ENCODE results near the gene S100A3.
A peak's percentile ranks its signal among the peaks of the same experiment; 100 is the strongest.

Gene S100A3

DNA sequence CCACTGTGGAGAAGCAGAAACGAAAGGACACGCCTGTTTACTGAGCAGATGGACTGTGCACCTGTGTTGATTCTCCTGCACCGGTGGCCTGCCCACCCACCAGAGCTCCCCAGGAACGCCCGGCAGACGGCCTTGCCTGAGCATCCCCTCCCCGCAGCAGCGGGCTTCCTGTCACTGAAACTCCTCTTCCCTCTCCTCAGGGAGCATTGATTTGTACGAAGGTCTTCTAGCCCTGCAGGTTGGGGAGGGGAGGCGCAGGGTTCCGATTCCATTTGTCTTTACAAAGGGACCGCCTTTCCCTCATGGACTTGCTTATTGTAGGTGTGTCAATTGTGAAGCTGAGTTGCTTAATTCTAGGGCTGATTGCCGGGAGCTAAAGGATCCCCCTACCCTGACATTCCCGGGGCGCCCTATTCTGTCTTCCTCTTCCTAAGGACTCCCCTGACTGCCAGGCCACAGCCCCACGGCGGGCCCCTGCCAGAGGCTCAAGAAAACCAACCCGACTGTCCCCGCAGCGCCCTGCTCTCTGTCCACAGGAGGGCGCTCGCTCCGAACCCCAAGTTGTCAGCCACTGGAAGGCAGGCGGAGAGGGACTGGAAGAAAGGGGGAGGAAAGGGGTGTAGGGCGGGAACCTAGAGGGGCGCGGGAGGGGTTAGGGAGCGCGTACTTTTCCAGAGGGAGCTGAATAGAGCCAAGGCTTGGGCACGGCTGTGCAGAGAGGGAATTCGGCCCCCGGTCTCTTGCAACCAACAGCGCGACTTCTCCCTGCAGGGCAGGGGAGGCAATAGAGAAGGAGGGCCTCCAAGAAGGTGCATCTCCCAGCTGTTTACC lies 16.1 kb downstream of the S100A3 start:
- H3K36me3 ChIP-seq (ENCODE audit: insufficient read depth, low read length), result no peaks in the 10 kb centered on the region
- no peak overlapping the region for H2AFZ ChIP-seq (ENCODE audit: low read length)
- H3K27ac ChIP-seq (ENCODE audit: low read depth, low read length, poor library complexity, severe bottlenecking), result no peak overlapping the region
- H3K4me3 ChIP-seq (ENCODE audit: low read depth, low read length, poor library complexity, severe bottlenecking), result no peak overlapping the region
- TF ChIP-seq EZH2 (IDR thresholded peaks at IDR 0.05; ENCODE audit: borderline replicate concordance, low read length), result no peak
- TF ChIP-seq, protein P1, sequence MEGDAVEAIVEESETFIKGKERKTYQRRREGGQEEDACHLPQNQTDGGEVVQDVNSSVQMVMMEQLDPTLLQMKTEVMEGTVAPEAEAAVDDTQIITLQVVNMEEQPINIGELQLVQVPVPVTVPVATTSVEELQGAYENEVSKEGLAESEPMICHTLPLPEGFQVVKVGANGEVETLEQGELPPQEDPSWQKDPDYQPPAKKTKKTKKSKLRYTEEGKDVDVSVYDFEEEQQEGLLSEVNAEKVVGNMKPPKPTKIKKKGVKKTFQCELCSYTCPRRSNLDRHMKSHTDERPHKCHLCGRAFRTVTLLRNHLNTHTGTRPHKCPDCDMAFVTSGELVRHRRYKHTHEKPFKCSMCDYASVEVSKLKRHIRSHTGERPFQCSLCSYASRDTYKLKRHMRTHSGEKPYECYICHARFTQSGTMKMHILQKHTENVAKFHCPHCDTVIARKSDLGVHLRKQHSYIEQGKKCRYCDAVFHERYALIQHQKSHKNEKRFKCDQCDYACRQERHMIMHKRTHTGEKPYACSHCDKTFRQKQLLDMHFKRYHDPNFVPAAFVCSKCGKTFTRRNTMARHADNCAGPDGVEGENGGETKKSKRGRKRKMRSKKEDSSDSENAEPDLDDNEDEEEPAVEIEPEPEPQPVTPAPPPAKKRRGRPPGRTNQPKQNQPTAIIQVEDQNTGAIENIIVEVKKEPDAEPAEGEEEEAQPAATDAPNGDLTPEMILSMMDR (IDR thresholded peaks at IDR 0.05; ENCODE audit: low read length), result peak; percentile 95
- H3K4me1 ChIP-seq (ENCODE audit: insufficient read depth, low read length, severe bottlenecking), result peaks cover 7% of the 10 kb centered on the region
- no peaks in the 10 kb centered on the region for H3K79me2 ChIP-seq (ENCODE audit: insufficient read depth, low read length)
- no peaks in the 10 kb centered on the region for H3K27me3 ChIP-seq (ENCODE audit: insufficient read depth, low read length)
- H3F3A ChIP-seq (ENCODE audit: insufficient read depth, low read length), result no peaks in the 10 kb centered on the region
- no peak overlapping the region for H3K9ac ChIP-seq (ENCODE audit: low read length)
- H3K9me2 ChIP-seq (ENCODE audit: low read depth, low read length), result no peaks in the 10 kb centered on the region
- H3K4me2 ChIP-seq (ENCODE audit: low read length), result no peak overlapping the region
- H3K9me3 ChIP-seq (ENCODE audit: low read length), result no peaks in the 10 kb centered on the region
- no peaks in the 10 kb centered on the region for H4K20me1 ChIP-seq (ENCODE audit: insufficient read depth, low read length)

DNA sequence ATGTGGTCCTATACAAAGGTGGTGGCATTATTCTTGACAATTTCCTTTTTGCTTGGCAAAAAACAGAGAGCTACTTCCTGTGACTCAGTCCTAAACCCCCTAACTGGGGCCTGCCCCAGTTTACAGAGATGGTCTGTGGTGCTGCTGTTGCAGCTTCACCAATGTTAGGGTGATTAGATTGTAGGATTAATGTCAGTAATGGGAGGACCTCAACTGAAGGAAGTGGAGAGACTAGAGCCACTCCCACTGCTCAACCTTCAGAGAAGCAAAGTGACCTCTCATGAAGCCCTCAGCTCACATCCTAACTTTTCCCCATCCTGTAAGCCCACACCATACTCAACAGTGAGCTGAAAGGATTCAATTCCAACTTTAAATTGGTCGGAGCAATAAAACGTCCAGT lies 16.9 kb downstream of the S100A3 start:
- Histone ChIP-seq H3K9me2 (ENCODE audit: low read depth, low read length) (no peaks in the 10 kb centered on the region), H3K27me3 (ENCODE audit: insufficient read depth, low read length) (peaks cover 2% of the 10 kb centered on the region; the same call in 1 of the 2 replicates), H3F3A (ENCODE audit: insufficient read depth, low read length) (no peaks in the 10 kb centered on the region), H3K79me2 (ENCODE audit: insufficient read depth, low read length) (no peaks in the 10 kb centered on the region), H3K36me3 (ENCODE audit: insufficient read depth, low read length) (no peaks in the 10 kb centered on the region), H2AFZ (ENCODE audit: low read length) (no peak overlapping the region), H4K20me1 (ENCODE audit: insufficient read depth, low read length) (no peaks in the 10 kb centered on the region), H3K4me2 (ENCODE audit: low read length) (no peak overlapping the region), H3K9ac (ENCODE audit: low read length) (no peak overlapping the region), H3K4me3 (ENCODE audit: low read depth, low read length, poor library complexity, severe bottlenecking) (no peak overlapping the region), H3K9me3 (ENCODE audit: low read length) (no peaks in the 10 kb centered on the region), H3K27ac (ENCODE audit: low read depth, low read length, poor library complexity, severe bottlenecking) (no peak overlapping the region), H3K4me1 (ENCODE audit: insufficient read depth, low read length, severe bottlenecking) (peaks cover 7% of the 10 kb centered on the region)
- TF ChIP-seq EZH2 (IDR thresholded peaks at IDR 0.05; ENCODE audit: borderline replicate concordance, low read length), result no peak
- TF ChIP-seq, protein P1 (IDR thresholded peaks at IDR 0.05; ENCODE audit: low read length), result no peak

DNA sequence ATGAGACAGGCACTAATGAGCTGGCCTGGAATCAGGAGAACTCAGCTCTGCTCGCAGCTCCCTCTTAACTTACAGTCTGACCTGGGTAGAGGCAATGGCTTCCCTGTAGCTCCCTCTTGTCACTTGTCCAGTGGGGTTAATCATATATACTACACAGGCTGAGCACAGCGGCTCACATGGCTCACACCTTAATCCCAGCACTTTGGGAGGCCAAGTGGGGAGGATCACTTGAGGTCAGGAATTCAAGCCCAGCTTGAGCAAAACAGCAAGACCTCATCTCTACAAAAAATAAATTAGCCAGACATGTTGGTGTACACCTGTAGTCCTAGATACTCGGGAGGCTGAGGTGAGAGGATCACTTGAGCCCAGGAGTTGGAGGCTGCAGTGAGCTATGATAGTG lies 17.4 kb downstream of the S100A3 start:
- no peaks in the 10 kb centered on the region for H3K9me3 ChIP-seq (ENCODE audit: low read length)
- H3F3A ChIP-seq (ENCODE audit: insufficient read depth, low read length), result no peaks in the 10 kb centered on the region
- H3K4me1 ChIP-seq (ENCODE audit: insufficient read depth, low read length, severe bottlenecking), result peaks cover 7% of the 10 kb centered on the region
- no peak for TF ChIP-seq EZH2 (IDR thresholded peaks at IDR 0.05; ENCODE audit: borderline replicate concordance, low read length)
- TF ChIP-seq, protein P1 (IDR thresholded peaks at IDR 0.05; ENCODE audit: low read length), result no peak
- no peak overlapping the region for H3K9ac ChIP-seq (ENCODE audit: low read length)
- no peak overlapping the region for H2AFZ ChIP-seq (ENCODE audit: low read length)
- H3K9me2 ChIP-seq (ENCODE audit: low read depth, low read length), result no peaks in the 10 kb centered on the region
- no peak overlapping the region for H3K4me2 ChIP-seq (ENCODE audit: low read length)
- H3K27me3 ChIP-seq (ENCODE audit: insufficient read depth, low read length), result peaks cover 4% of the 10 kb centered on the region; the same call in 1 of the 2 replicates
- H3K36me3 ChIP-seq (ENCODE audit: insufficient read depth, low read length), result no peaks in the 10 kb centered on the region
- H3K79me2 ChIP-seq (ENCODE audit: insufficient read depth, low read length), result no peaks in the 10 kb centered on the region
- H4K20me1 ChIP-seq (ENCODE audit: insufficient read depth, low read length), result no peaks in the 10 kb centered on the region
- no peak overlapping the region for H3K4me3 ChIP-seq (ENCODE audit: low read depth, low read length, poor library complexity, severe bottlenecking)
- no peak overlapping the region for H3K27ac ChIP-seq (ENCODE audit: low read depth, low read length, poor library complexity, severe bottlenecking)
